OCI-LY3 (cell line): ENCODE data around the gene VGLL4.

Source experiments
- H2AFZ ChIP-seq: fragments of 200-600, 300-600 bp; shearing (Covaris generic); 2 replicates; pipeline ENCODE4 v1.6.0; 2014; ENCODE audit warnings: antibody characterized with exemption, low read depth, low read length
- H3K27ac ChIP-seq: fragments of 200-600, 300-600 bp; sonication (generic); 2 replicates; pipeline ENCODE4 v1.5.1; 2014; ENCODE audit warnings: mild to moderate bottlenecking, low read length, moderate library complexity, mixed read lengths
- H3K27me3 ChIP-seq: fragments of 200-600, 300-600 bp; sonication (generic); 2 replicates; pipeline ENCODE4 v1.6.1; 2014; ENCODE audit warnings: low read depth, low read length, mixed read lengths
- H3K36me3 ChIP-seq: fragments of 200-600, 300-600 bp; sonication (generic); replicated peaks from 2 replicates; pipeline ENCODE3; 2014; ENCODE audit warnings: low read depth, low read length, mixed read lengths
- H3K4me1 ChIP-seq: fragments of 300-600, 200-600 bp; sonication (generic); 2 replicates; pipeline ENCODE4 v1.6.1; 2014; ENCODE audit warnings: low read length, mixed read lengths
- H3K4me2 ChIP-seq: fragments of 200-600, 300-600 bp; sonication (generic); 2 replicates; pipeline ENCODE4 v1.6.1; 2014; ENCODE audit warnings: low read length, mixed read lengths
- H3K4me3 ChIP-seq: fragments of 300-600, 200-600 bp; sonication (generic); 2 replicates; pipeline ENCODE4 v1.5.1; 2014; ENCODE audit warnings: antibody characterized with exemption, mild to moderate bottlenecking, low read length, moderate library complexity
- H3K79me2 ChIP-seq: fragments of 300-600, 200-600 bp; shearing (Covaris generic); 2 replicates; pipeline ENCODE4 v1.6.1; 2014; ENCODE audit warnings: mild to moderate bottlenecking, low read length, mixed read lengths
- H3K9ac ChIP-seq: fragments of 300-600, 200-600 bp; shearing (Covaris generic); 2 replicates; pipeline ENCODE4 v1.6.0; 2014; ENCODE audit warnings: mild to moderate bottlenecking, low read length, moderate library complexity
- H3K9me3 ChIP-seq: fragments of 200-600, 300-600 bp; shearing (Covaris generic); 2 replicates; pipeline ENCODE4 v1.6.1; 2014; ENCODE audit warnings: low read length, mixed read lengths; ENCODE audit not compliant: insufficient read depth
- H4K20me1 ChIP-seq: fragments of 200-600, 300-600 bp; sonication (generic); 2 replicates; pipeline ENCODE4 v1.6.1; 2016; ENCODE audit warnings: low read length, mixed read lengths; ENCODE audit not compliant: insufficient read depth
- CTCF ChIP-seq: fragments of 200-600, 300-600 bp; sonication (generic); IDR thresholded peaks from 2 replicates; pipeline ENCODE4 v1.5.1; 2014; ENCODE audit warnings: antibody characterized with exemption, low read length, low read depth
- EZH2phosphoT487 ChIP-seq: fragments of 200-600 bp; shearing (Covaris generic); IDR thresholded peaks from 2 replicates; pipeline ENCODE4 v1.6.1; 2018; ENCODE audit warnings: antibody characterized with exemption, mixed run types, low read depth

The VGLL4 gene

GRCh38 chr3:11553436-11554235 is 90.1 kb downstream of the VGLL4 start:
- H3K9ac ChIP-seq = no peak overlapping the region
- H3K27ac ChIP-seq = no peak overlapping the region
- no peaks in the 10 kb centered on the region for H3K27me3 ChIP-seq
- no peaks in the 10 kb centered on the region for H3K4me1 ChIP-seq
- H3K36me3 ChIP-seq = peaks cover 3% of the 10 kb centered on the region
- H3K9me3 ChIP-seq = no peaks in the 10 kb centered on the region
- no peak overlapping the region for H3K4me3 ChIP-seq
- 0 out of 2 replicates have a peak, but pooled peaks cover 9% of the 10 kb centered on the region for H4K20me1 ChIP-seq
- no peak overlapping the region for H3K4me2 ChIP-seq
- H3K79me2 ChIP-seq = no peaks in the 10 kb centered on the region
- TF ChIP-seq EZH2phosphoT487 (no peak), CTCF (no peak)
- no peak overlapping the region for H2AFZ ChIP-seq

GRCh38 chr3:11552289-11553264 is 91.1 kb downstream of the VGLL4 start:
- no peak overlapping the region for H3K9ac ChIP-seq
- H3K79me2 ChIP-seq = no peaks in the 10 kb centered on the region
- 0 out of 2 replicates have a peak, but pooled peaks cover 8% of the 10 kb centered on the region for H4K20me1 ChIP-seq
- H3K36me3 ChIP-seq = peaks cover 3% of the 10 kb centered on the region
- H3K27ac ChIP-seq = no peak overlapping the region
- TF ChIP-seq CTCF (no peak), EZH2phosphoT487 (no peak)
- H3K4me3 ChIP-seq = no peak overlapping the region
- no peaks in the 10 kb centered on the region for H3K9me3 ChIP-seq
- H3K27me3 ChIP-seq = no peaks in the 10 kb centered on the region
- no peak overlapping the region for H3K4me2 ChIP-seq
- no peak overlapping the region for H2AFZ ChIP-seq
- H3K4me1 ChIP-seq = no peaks in the 10 kb centered on the region

GRCh38 chr3:11551036-11551435 is 92.7 kb downstream of the VGLL4 start:
- Histone ChIP-seq H3K4me3 (no peak overlapping the region), H3K27ac (no peak overlapping the region), H3K36me3 (peaks cover 2% of the 10 kb centered on the region), H3K4me1 (no peaks in the 10 kb centered on the region), H3K9ac (no peak overlapping the region), H3K4me2 (no peak overlapping the region), H3K27me3 (no peaks in the 10 kb centered on the region), H2AFZ (no peak overlapping the region), H3K79me2 (no peaks in the 10 kb centered on the region), H4K20me1 (no peaks in the 10 kb centered on the region), H3K9me3 (no peaks in the 10 kb centered on the region)
- TF ChIP-seq CTCF = no peak
- no peak for TF ChIP-seq EZH2phosphoT487
